IMR-90 (cell line): ENCODE measurements around the gene EFHC1. TPM values are rescaled to one million over a fixed set of nuclear protein-coding genes. Genes with fewer than 3 reads are reported as not detected.

Experiments
- ATAC-seq: fragments of 200-7000 bp; cut with Tn5 transposase; 2 replicates; pipeline ENCODE4 v1.9.1; 2020; ENCODE audit warnings: low read depth, mild to moderate bottlenecking, moderate library complexity
- BruUV-seq: library from RNA; stranded (reverse); fragments of 400-500 nt; replicated peaks from 2 replicates; lab custom pipeline; 2021; lab: Mats Ljungman, UMichigan
- CTCF ChIA-PET: fragments of 300-600 bp; formaldehyde crosslinking; extraction: SDS; loops from one replicate; lab custom pipeline; 2021; ENCODE audit warnings: antibody characterized with exemption; lab: Yijun Ruan, JAX
- POLR2A ChIA-PET: fragments of 300-600 bp; sonication (Branson Sonifier 250); formaldehyde crosslinking; loops from one replicate; lab custom pipeline; 2022; ENCODE audit warnings: antibody characterized with exemption; ENCODE audit not compliant: unreplicated experiment; lab: Charles Lee
- DNase-seq: peaks from one replicate; pipeline ENCODE4 v3.0.0; 2013
- H2AFZ ChIP-seq: replicated peaks from 2 replicates; pipeline ENCODE3; 2013; ENCODE audit warnings: low read length, mild to moderate bottlenecking; ENCODE audit not compliant: poor library complexity
- H2AK5ac ChIP-seq: 2 replicates; pipeline ENCODE4 v1.6.1; 2013; ENCODE audit warnings: low read depth, low read length, inconsistent platforms
- H2AK9ac ChIP-seq: replicated peaks from 2 replicates; pipeline ENCODE3; 2013; ENCODE audit warnings: mild to moderate bottlenecking, low read depth, low read length, moderate library complexity; ENCODE audit not compliant: poor library complexity
- H2BK120ac ChIP-seq: 2 replicates; pipeline ENCODE4 v1.6.1; 2013; ENCODE audit warnings: low read depth, low read length, inconsistent platforms
- H2BK15ac ChIP-seq: 3 replicates; pipeline ENCODE4 v1.6.1; 2013; ENCODE audit warnings: low read depth, low read length, inconsistent platforms
- H2BK20ac ChIP-seq: 2 replicates; pipeline ENCODE4 v1.6.1; 2013; ENCODE audit warnings: low read depth, mild to moderate bottlenecking, inconsistent platforms, low read length, moderate library complexity
- H2BK5ac ChIP-seq: 2 replicates; pipeline ENCODE4 v1.6.1; 2013; ENCODE audit warnings: mild to moderate bottlenecking, low read depth, low read length, inconsistent platforms; ENCODE audit not compliant: poor library complexity, severe bottlenecking
- H3K14ac ChIP-seq: replicated peaks from 2 replicates; pipeline ENCODE4 v1.6.1; 2013; ENCODE audit warnings: low read depth, low read length, inconsistent platforms
- H3K18ac ChIP-seq: 2 replicates; pipeline ENCODE4 v1.6.1; 2013; ENCODE audit warnings: low read depth, low read length, control low read depth
- H3K23ac ChIP-seq: 2 replicates; pipeline ENCODE4 v1.6.1; 2013; ENCODE audit warnings: low read depth, low read length, inconsistent platforms
- H3K27ac ChIP-seq: 2 replicates; pipeline ENCODE4 v1.5.1; 2013; ENCODE audit warnings: mild to moderate bottlenecking, control low read depth, low read length; ENCODE audit not compliant: insufficient read depth
- H3K27me3 ChIP-seq: 2 replicates; pipeline ENCODE4 v1.6.1; 2013; ENCODE audit warnings: low read length; ENCODE audit not compliant: control insufficient read depth, insufficient read depth
- H3K36me3 ChIP-seq: 2 replicates; pipeline ENCODE4 v1.6.1; 2013; ENCODE audit warnings: low read length, mixed read lengths; ENCODE audit not compliant: control insufficient read depth, insufficient read depth
- H3K4ac ChIP-seq: 2 replicates; pipeline ENCODE4 v1.6.1; 2013; ENCODE audit warnings: low read depth, low read length, inconsistent platforms
- H3K4me1 ChIP-seq: 2 replicates; pipeline ENCODE4 v1.6.1; 2013; ENCODE audit warnings: low read length, mixed read lengths; ENCODE audit not compliant: control insufficient read depth, insufficient read depth
- H3K4me2 ChIP-seq: 2 replicates; pipeline ENCODE4 v1.6.1; 2013; ENCODE audit warnings: low read depth, mild to moderate bottlenecking, control low read depth, low read length, moderate library complexity
- H3K4me3 ChIP-seq: 2 replicates; pipeline ENCODE4 v1.5.1; 2013; ENCODE audit warnings: low read depth, mild to moderate bottlenecking, control low read depth, low read length, moderate library complexity; ENCODE audit not compliant: insufficient read depth
- H3K56ac ChIP-seq: 2 replicates; pipeline ENCODE4 v1.6.1; 2013; ENCODE audit warnings: low read length, inconsistent platforms; ENCODE audit not compliant: insufficient read depth; ENCODE audit errors: extremely low read depth
- H3K79me1 ChIP-seq, 2 experiments: 2 replicates each; pipeline ENCODE4 v1.6.1; 2013; ENCODE audit warnings: low read length in 2 of 2, inconsistent platforms in 1 of 2, low read depth in 1 of 2
- H3K9ac ChIP-seq: 2 replicates; pipeline ENCODE4 v1.6.1; 2013; ENCODE audit warnings: low read depth, low read length, control low read depth
- H3K9me1 ChIP-seq: 2 replicates; pipeline ENCODE4 v1.6.1; 2013; ENCODE audit warnings: low read length, inconsistent platforms; ENCODE audit not compliant: insufficient read depth
- H3K9me3 ChIP-seq: 2 replicates; pipeline ENCODE4 v1.6.1; 2013; ENCODE audit warnings: low read length; ENCODE audit not compliant: control insufficient read depth, insufficient read depth
- H4K20me1 ChIP-seq: 2 replicates; pipeline ENCODE4 v1.6.1; 2013; ENCODE audit warnings: low read length, inconsistent platforms; ENCODE audit not compliant: insufficient read depth
- H4K5ac ChIP-seq: 2 replicates; pipeline ENCODE4 v1.6.1; 2013; ENCODE audit warnings: mild to moderate bottlenecking, low read depth, low read length, control low read depth
- H4K8ac ChIP-seq, 2 experiments: 2 replicates each; pipeline ENCODE4 v1.6.1; 2013; ENCODE audit warnings: low read depth in 2 of 2, low read length in 2 of 2, control low read depth in 1 of 2, inconsistent platforms in 1 of 2
- H4K91ac ChIP-seq: 2 replicates; pipeline ENCODE4 v1.6.1; 2013; ENCODE audit warnings: low read depth, low read length, inconsistent platforms; ENCODE audit not compliant: insufficient read depth
- BHLHE40 ChIP-seq: fragments of 150-350 bp; IDR thresholded peaks from 2 replicates; pipeline ENCODE4 v1.6.1; 2016; ENCODE audit warnings: mild to moderate bottlenecking, low read depth, low read length
- CEBPB ChIP-seq: IDR thresholded peaks from 2 replicates; pipeline ENCODE4 v1.6.1; 2012; ENCODE audit warnings: low read depth, low read length, improper control_type of control experiment
- CHD1 ChIP-seq: IDR thresholded peaks from 2 replicates; pipeline ENCODE4 v1.6.1; 2012; ENCODE audit warnings: low read depth, low read length, improper control_type of control experiment
- FOS ChIP-seq: fragments of 150-350 bp; IDR thresholded peaks from 2 replicates; pipeline ENCODE4 v1.6.1; 2016; ENCODE audit warnings: low read depth, low read length
- MAFK ChIP-seq: IDR thresholded peaks from 2 replicates; pipeline ENCODE4 v1.6.1; 2012; ENCODE audit warnings: low read depth, low read length, improper control_type of control experiment
- MAZ ChIP-seq: IDR thresholded peaks from 2 replicates; pipeline ENCODE4 v1.6.1; 2012; ENCODE audit warnings: low read depth, mild to moderate bottlenecking, low read length, improper control_type of control experiment, moderate library complexity, borderline replicate concordance
- MXI1 ChIP-seq: IDR thresholded peaks from 2 replicates; pipeline ENCODE4 v1.6.1; 2012; ENCODE audit warnings: low read depth, mild to moderate bottlenecking, low read length, moderate library complexity, borderline replicate concordance
- NFE2L2 ChIP-seq: fragments of 150-350 bp; IDR thresholded peaks from 2 replicates; pipeline ENCODE4 v1.6.1; 2016; ENCODE audit warnings: low read depth, mild to moderate bottlenecking, low read length
- POLR2A ChIP-seq: IDR thresholded peaks from 2 replicates; pipeline ENCODE4 v1.6.1; 2012; ENCODE audit warnings: mild to moderate bottlenecking, low read depth, low read length
- RAD21 ChIP-seq: IDR thresholded peaks from 2 replicates; pipeline ENCODE4 v1.6.1; 2012; ENCODE audit warnings: low read length, improper control_type of control experiment
- RCOR1 ChIP-seq: IDR thresholded peaks from 2 replicates; pipeline ENCODE4 v1.6.1; 2012; ENCODE audit warnings: mild to moderate bottlenecking, low read length, improper control_type of control experiment; ENCODE audit not compliant: insufficient replicate concordance
- RFX5 ChIP-seq: IDR thresholded peaks from 2 replicates; pipeline ENCODE4 v1.8.0; 2012; ENCODE audit warnings: low read depth, mild to moderate bottlenecking, low read length, moderate library complexity
- SMC3 ChIP-seq: fragments of 150-350 bp; IDR thresholded peaks from 2 replicates; pipeline ENCODE4 v1.6.1; 2016; ENCODE audit warnings: low read depth, mild to moderate bottlenecking, antibody characterized with exemption, low read length, moderate library complexity
- WGBS, 2 experiments: methylation state at CpG; one replicate each; pipeline versions ENCODE4 v1.1.5 to v1.1.7; 2013; ENCODE audit warnings: missing lambda C conversion rate in 2 of 2; ENCODE audit not compliant: insufficient read length in 1 of 2; ENCODE audit errors: extremely low coverage in 2 of 2; 5-methylcytosine and 5-hydroxymethylcytosine counted together
- dilution Hi-C: fragments of 300-500 bp; cut with HindIII; formaldehyde crosslinking; loops from one replicate; pipeline ENCODE4 v1.14.3; 2018; ENCODE audit warnings: low sequenced_read_pairs; ENCODE audit not compliant: unreplicated experiment
- in situ Hi-C: fragments of 300-500 bp; cut with MboI; formaldehyde crosslinking; loops from 3 replicates; pipeline ENCODE4 v1.14.3; 2019; ENCODE audit warnings: low sequenced_read_pairs, inconsistent platforms, mixed read lengths
- intact Hi-C: fragments of 100-400 bp; cut with micrococcal nuclease; formaldehyde crosslinking; loops from 2 replicates; pipeline ENCODE4 v1.10.0; 2022
- polyA plus RNA-seq, 3 experiments: library from polyadenylated mRNA; depleted of rRNA; stranded (reverse); fragments of >200 nt; gene quantifications; 2 replicates each; pipeline ENCODE4 v1.2.3, GENCODE V29; 2012; ENCODE audit warnings: low replicate concordance in 1 of 3
- total RNA-seq: library from RNA; depleted of rRNA; stranded (reverse); fragments of >200 nt; gene quantifications from 2 replicates; pipeline ENCODE4 v1.2.3, GENCODE V29; 2012
- TF ChIP-seq, protein P1 (sequence below): fragments of 150-350 bp; IDR thresholded peaks from 2 replicates; pipeline ENCODE4 v1.6.1; 2016; ENCODE audit warnings: low read depth, mild to moderate bottlenecking, low read length, moderate library complexity, borderline replicate concordance
- TF ChIP-seq, protein P2 (sequence below): conservative IDR thresholded peaks from 2 replicates; pipeline ENCODE4 v1.5.1; 2012; ENCODE audit warnings: mild to moderate bottlenecking, low read depth, low read length, improper control_type of control experiment
- TF ChIP-seq, protein P3 (sequence below): fragments of 150-350 bp; IDR thresholded peaks from 2 replicates; pipeline ENCODE4 v1.6.1; 2017; ENCODE audit warnings: mild to moderate bottlenecking, antibody characterized with exemption, low read length, low read depth

Gene EFHC1
- total and polyA plus RNA-seq, 2 of the 4 experiments (the other 2 are of a cell fraction): 14.0 to 23.0 TPM

DNA sequence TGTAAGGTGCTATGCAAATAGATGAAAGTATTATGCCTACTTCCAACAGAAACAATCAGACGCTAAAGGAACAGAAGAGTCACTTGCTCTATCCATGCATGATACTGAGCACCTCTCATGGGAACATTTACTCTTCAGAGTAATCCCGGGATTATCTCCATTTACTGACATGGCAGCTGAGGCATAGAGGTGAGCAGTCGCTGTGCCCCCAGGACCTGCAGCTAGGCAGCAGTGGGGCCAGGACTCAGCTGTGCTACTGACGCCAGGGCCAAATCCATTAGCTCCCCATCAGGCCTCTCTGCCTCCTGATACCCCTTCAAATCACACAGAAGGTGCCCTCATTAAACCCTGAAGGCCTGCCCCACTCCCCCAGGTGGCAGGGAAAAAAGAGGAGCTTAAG lies 104.8 kb downstream of the EFHC1 start:
- no TSS peak for BruUV-seq
- CTCF ChIA-PET: no interaction called here
- dilution Hi-C loops (no loop called here), intact Hi-C loops (no loop called here), in situ Hi-C loops (no loop called here)
- Histone ChIP-seq H2BK120ac (peak overlapping the region; percentile 10; the same call in 1 of the 2 replicates), H3K9ac (no peak overlapping the region), H4K5ac (no peak overlapping the region), H3K14ac (no peak overlapping the region; the same call in 1 of the 2 replicates), H3K4me3 (no peak overlapping the region), H3K79me1 (peaks cover 19 to 85% of the 10 kb centered on the region in 2 experiments), H2AK9ac (no peak overlapping the region), H2AFZ (no peak overlapping the region), H4K91ac (no peak overlapping the region), H3K4ac (peak overlapping the region; percentile 15; the same call in 1 of the 2 replicates), H3K4me2 (no peak overlapping the region), H3K56ac (no peak overlapping the region), H4K20me1 (peaks cover 12% of the 10 kb centered on the region; the same call in 1 of the 2 replicates), H3K9me1 (peaks cover 25% of the 10 kb centered on the region), H3K27ac (no peak overlapping the region), H3K4me1 (peaks cover 23% of the 10 kb centered on the region), H2BK15ac (no peak overlapping the region), H2AK5ac (peak overlapping the region; percentile 17; the same call in 1 of the 2 replicates), H3K23ac (0 out of 2 replicates have a peak overlapping the region, but pooled peaks have one; percentile 4), H2BK20ac (0 out of 2 replicates have a peak overlapping the region, but pooled peaks have one; percentile 16), H3K9me3 (no peaks in the 10 kb centered on the region), H3K36me3 (peaks cover 13% of the 10 kb centered on the region), H3K18ac (peak overlapping the region; percentile 7; the same call in 1 of the 2 replicates), H4K8ac (no peak overlapping the region), H2BK5ac (peak overlapping the region; percentile 34), H3K27me3 (no peaks in the 10 kb centered on the region)
- ATAC-seq (no peak), DNase-seq (no peak)
- no peak for TF ChIP-seq CEBPB
- no peak for TF ChIP-seq SMC3
- TF ChIP-seq BHLHE40: no peak
- TF ChIP-seq, protein P1, sequence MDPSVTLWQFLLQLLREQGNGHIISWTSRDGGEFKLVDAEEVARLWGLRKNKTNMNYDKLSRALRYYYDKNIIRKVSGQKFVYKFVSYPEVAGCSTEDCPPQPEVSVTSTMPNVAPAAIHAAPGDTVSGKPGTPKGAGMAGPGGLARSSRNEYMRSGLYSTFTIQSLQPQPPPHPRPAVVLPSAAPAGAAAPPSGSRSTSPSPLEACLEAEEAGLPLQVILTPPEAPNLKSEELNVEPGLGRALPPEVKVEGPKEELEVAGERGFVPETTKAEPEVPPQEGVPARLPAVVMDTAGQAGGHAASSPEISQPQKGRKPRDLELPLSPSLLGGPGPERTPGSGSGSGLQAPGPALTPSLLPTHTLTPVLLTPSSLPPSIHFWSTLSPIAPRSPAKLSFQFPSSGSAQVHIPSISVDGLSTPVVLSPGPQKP: no peak
- TF ChIP-seq RFX5: no peak
- no peak for TF ChIP-seq FOS
- TF ChIP-seq, protein P2, sequence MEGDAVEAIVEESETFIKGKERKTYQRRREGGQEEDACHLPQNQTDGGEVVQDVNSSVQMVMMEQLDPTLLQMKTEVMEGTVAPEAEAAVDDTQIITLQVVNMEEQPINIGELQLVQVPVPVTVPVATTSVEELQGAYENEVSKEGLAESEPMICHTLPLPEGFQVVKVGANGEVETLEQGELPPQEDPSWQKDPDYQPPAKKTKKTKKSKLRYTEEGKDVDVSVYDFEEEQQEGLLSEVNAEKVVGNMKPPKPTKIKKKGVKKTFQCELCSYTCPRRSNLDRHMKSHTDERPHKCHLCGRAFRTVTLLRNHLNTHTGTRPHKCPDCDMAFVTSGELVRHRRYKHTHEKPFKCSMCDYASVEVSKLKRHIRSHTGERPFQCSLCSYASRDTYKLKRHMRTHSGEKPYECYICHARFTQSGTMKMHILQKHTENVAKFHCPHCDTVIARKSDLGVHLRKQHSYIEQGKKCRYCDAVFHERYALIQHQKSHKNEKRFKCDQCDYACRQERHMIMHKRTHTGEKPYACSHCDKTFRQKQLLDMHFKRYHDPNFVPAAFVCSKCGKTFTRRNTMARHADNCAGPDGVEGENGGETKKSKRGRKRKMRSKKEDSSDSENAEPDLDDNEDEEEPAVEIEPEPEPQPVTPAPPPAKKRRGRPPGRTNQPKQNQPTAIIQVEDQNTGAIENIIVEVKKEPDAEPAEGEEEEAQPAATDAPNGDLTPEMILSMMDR: no peak
- TF ChIP-seq NFE2L2: no peak
- no peak for TF ChIP-seq MAZ
- TF ChIP-seq CHD1: no peak
- TF ChIP-seq, protein P3, sequence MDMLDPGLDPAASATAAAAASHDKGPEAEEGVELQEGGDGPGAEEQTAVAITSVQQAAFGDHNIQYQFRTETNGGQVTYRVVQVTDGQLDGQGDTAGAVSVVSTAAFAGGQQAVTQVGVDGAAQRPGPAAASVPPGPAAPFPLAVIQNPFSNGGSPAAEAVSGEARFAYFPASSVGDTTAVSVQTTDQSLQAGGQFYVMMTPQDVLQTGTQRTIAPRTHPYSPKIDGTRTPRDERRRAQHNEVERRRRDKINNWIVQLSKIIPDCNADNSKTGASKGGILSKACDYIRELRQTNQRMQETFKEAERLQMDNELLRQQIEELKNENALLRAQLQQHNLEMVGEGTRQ: no peak
- TF ChIP-seq RAD21: no peak
- no peak for TF ChIP-seq MXI1
- no peak for TF ChIP-seq POLR2A
- no peak for TF ChIP-seq RCOR1
- TF ChIP-seq MAFK: no peak
- 83% methylated on average over 1 of the region's 4 CpGs; no CpG with 5 or more reads in 1 of the 2 experiments for WGBS, 2 experiments
- POLR2A ChIA-PET: interaction anchor here (0.6 kb wide), 1 partner anchor 31 kb away, joined by 3 read pairs; no protein-coding TSS in a partner anchor
